ENCODE measurements around the gene NRXN3.

- TF ChIP-seq CTCF (IDR thresholded peaks at IDR 0.05; ENCODE audit: low read length) (no peak), EZH2 (IDR thresholded peaks at IDR 0.05; ENCODE audit: borderline replicate concordance, low read length) (no peak)
Measured at GRCh38 chr14:78346747-78347146, 176.6 kb downstream of the NRXN3 start.

Measured in OCI-LY1 (cell line).